ENCODE results near the gene NAT8L.

The NAT8L gene

GRCh38 chr4:2046031-2046961, 12.8 kb upstream of the NAT8L start:
- no peak for DNase-seq

GRCh38 chr4:2047031-2047660, 12.0 kb upstream of the NAT8L start:
- no peak for DNase-seq

GRCh38 chr4:2047781-2048581, 11.1 kb upstream of the NAT8L start:
- DNase-seq, result no peak

GRCh38 chr4:2048831-2049230, 10.3 kb upstream of the NAT8L start:
- DNase-seq, result no peak

DNA sequence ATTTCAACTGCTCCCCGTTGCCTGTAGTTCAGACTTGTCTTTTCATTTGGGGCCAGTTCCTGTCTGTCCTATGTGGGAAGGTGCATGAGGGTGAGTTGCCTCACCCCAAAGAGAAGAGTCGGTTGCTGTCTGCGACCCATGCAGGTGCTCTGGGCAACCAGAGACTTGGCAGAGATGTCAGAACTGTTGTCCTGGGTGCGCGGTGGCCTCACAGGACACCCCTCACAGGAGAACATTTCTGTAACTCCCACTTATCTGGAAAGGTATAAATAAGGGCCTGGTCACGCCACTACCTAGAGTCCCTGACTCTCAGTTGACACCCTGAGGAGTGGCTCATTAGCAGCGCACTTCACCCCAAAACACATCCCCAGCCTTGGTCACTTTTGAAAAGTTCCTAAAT, 9.7 kb upstream of the NAT8L start:
- no peak for DNase-seq

- no peak for DNase-seq
Measured at GRCh38 chr4:2049811-2050210, 9.3 kb upstream of the NAT8L start.

DNA sequence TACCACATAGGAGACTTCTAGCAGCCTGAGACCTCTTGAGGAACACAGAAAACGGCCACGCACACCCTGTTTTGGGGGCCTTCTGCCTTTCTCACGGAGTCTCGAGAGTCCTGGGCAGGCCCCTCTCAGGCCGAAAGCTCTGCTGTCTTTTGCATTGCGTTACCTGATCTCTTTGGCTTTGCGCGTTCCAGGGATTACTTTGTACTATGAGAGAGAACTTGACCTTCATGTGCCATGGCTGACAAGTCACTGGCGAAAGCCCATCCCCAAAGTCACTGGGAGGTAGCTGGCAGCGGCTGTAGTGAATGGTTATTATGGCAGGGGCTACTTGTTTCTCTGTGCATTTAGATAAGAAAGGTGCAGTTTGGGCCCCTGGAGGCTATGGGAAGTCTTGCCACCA, 8.0 kb upstream of the NAT8L start:
- no peak for DNase-seq

DNA sequence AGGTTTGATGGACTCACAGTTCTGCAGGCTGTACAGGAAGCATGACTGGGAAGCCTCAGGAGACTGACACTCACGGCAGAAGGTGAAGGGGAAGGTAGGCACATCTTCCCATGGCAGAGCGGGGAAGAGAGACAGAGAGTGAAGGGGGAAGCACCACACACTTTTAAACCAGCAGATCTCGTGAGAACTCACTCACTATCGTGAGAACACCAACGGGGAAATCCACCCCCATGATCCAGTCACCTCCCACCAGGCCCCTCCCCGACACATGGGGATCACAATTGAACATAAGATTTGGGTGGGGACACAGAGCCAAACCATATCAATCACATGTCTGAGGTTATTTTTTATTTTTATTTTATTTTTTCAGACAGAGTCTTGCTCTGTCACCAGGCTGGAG, 4.9 kb upstream of the NAT8L start:
- no peak for DNase-seq

- DNase-seq, result no peak
Measured at GRCh38 chr4:2057382-2058065, 1.6 kb upstream of the NAT8L start.

DNA sequence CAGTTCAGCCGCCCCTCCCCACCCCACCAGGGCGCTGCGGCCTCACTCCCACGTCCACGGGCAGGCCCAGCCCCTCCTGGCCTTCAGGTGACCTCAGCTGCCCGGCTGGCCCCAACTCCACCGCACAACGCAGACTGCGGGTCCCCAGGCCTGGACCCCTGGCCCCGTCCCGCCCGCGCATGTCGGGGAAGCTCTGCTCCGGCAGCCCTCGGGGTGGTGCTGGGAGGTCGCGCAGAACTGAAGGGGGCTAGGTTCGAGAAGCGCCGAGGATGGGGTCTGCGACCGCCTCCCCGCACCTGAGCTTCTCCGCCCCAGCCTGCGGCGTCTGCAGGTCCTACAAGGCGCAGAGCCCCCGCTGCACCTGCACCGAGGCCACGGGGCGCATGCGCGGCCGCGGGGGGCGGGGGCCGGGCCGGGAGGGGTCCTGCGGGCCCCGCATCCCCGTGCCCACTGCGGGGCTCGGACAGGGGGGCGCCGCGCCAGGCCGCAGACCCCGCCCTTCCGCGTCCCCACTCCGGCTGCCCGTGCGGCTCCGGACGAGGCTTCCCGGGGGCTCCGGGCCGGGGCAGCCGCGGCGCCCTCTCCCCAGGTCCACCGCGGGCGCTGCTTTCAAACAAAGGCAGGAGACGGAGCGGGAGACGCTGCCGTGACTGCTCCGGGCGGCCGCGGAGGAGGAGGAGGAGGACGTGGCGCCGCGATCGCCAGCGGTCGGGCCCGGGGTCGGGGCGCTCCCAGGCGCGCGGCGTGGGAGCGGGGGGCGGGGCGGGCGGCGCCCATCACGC, 672 bp upstream of the NAT8L start:
- no peak for DNase-seq

GRCh38 chr4:2059726-2060602, 837 bp downstream of the NAT8L start:
- DNase-seq, result no peak

GRCh38 chr4:2060611-2061185, 1.6 kb downstream of the NAT8L start:
- no peak for DNase-seq

DNA sequence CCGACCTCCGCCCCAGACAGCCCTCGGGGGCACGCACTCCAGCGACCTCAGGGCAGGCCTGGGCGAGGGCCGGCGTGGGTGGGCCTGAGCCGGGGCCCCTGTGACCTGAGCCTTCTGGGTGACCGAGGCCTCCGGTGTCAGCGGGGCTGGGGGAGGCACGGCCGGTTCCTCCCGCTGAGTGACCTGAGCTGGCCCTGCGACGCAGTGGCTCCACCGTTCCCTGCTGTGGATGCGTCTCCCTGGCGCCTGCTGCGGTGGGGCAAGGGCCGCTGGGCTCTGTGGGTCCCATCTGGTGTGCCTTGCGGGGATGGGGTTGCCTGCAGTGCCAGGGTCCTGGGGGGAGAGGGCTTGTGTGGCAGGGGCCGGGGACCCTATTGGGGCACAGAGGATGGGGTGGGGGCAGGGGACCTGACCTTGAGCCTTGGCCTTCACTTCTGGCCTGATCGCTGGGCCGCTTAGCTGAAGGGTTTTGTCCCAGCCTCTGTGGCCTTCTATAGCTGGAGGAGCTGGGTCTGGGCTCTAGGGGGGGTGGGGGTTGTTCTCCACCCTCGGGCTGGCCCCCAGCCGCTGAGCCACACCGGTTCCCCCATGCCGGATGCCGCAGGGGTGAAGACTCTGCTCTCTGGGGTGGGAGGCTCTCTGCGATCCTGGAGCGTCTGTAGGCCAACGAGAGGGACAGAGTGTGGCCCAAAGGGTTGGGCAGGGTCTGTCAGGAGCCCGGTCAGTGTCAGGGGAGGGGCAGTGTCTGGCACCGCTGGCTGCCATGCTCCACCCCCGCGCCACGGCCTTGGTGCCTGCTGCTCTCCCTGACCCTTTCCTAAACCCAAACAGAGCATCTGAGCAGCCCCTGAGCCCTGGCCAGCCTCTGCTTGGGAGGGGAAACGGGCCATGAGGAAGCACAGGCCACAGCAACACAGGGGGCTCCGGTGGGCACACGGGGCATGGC, 2.3 kb downstream of the NAT8L start:
- DNase-seq, result no peak

DNA sequence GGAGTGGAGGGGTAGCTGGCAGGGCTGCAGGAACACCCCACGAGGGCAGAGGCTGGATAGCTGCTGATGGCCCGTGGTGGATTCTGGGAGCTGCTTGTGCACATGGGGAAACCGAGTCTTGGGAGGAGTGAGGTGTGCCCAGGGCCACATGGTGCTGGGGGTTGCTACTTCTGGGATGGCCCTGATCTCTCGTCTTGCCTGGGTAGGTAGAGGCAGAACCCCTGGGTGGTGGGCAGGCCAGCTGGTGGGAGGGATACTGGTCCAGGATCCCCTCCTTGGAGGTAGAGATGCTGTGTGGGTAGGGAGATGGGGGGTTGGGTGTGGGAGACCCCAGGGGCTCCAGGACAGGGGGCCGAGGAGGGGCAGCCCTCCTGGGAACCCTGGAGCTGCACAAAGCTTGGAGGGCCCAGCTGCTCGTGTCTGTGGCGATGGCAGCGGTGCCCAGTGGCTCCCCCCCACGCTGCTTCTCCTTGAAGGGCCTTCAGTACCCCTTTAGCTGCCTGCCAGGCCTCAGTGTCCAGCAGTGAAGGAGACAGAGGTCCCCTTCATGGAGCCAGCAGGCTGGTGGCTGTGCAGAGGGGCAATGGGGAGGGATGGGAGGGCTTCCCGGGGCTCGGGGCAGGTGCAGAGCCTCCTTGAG, 3.2 kb downstream of the NAT8L start:
- DNase-seq, result no peak

DNA sequence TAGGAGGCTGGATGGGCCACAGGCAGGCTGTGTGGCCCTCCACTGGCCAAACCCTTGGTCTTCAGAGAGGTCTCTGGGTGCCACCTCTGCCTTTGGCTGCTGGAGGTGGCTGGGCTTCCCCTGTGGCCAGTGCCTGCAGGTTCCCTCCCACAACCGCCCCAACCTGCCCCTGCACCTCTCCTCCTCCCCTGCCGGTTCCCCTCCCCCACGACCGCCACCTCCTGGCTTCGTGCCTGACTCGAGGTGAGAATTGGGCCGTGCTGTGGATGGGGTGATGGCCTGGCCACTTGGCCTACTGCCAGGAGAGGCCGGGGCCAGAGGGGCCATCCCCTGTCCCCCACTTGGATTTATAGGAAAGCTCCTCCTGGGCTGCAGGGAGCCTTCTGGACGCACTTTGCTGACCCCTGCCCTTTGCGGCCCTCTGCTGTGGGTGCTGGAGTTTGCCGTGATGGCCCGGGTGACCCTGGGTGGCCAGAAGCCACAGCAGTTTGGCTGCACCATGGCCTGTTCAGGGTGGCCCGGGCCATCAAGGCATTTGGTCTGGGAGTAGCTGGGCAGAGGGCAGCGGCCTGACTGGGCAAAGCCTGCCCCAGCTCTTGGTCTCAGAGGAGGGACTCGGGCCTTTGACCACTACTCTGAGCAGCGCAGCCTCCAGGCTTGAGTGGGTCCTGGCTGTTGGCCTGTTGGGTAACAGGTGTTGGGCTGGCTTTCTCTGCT, 3.8 kb downstream of the NAT8L start:
- DNase-seq, result no peak

- DNase-seq, result no peak
Measured at GRCh38 chr4:2063557-2064275, 4.6 kb downstream of the NAT8L start.

DNA sequence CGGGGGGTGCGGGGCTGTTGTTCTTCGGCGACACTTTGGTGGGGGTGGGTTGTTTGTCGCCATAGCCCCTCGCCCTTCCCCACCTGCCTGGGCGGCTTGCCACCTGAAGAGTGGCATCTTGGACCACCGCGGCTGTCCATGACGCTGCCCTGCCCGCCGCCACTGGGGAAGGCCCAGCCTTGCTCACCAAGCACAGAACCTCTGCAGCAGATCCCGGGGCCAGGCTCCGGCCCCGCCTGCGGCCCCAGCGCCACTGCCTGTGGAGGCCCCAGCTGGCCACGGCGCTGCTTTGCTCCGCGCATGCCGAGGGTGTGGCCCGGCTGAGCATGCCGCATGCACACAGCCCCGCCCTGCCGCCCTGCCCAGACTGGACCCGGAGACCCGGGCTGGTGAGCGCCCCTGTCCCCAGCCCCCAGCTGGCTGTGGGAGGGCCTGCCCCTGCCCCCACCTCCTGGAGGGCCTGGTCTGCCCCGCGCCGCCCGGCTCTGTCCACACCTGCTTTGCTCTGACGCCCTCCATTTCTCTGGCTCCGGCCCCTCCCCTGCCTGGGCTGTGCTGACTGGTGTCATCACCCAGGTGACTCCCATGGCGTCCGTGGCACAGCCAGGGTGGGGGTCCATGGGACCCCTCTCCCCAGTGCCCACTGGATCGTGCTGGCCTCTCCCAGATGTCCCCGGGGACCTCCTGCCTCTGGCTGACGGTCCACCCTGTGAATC, 5.3 kb downstream of the NAT8L start:
- DNase-seq, result no peak
